H1 (cell line): ENCODE measurements around the gene LARP1. TPM values are rescaled to one million over a fixed set of nuclear protein-coding genes. Genes with fewer than 3 reads are reported as not detected.
A peak's percentile ranks its signal among the peaks of the same experiment; 100 is the strongest.

ENCODE experiments used
- EGR1 ChIP-seq: IDR thresholded peaks from 2 replicates; pipeline ENCODE4 v1.6.1; 2011; ENCODE audit warnings: low read depth, low read length, borderline replicate concordance
- PHF8 ChIP-seq: fragments of 200-600 bp; sonication (generic); conservative IDR thresholded peaks from 2 replicates; pipeline ENCODE4 v1.7.1; 2012; ENCODE audit warnings: low read depth, mild to moderate bottlenecking, inconsistent platforms, low read length, moderate library complexity
- POLR2AphosphoS5 ChIP-seq: IDR thresholded peaks from 2 replicates; pipeline ENCODE4 v1.6.1; 2011; ENCODE audit warnings: low read depth, low read length
- polyA plus RNA-seq, 7 experiments: library from polyadenylated mRNA; depleted of rRNA in 3 of 7; stranded (reverse) in 5 of 7; unstranded in 2 of 7; fragments of >200 nt in 5 of 7; fragments of 200-250 nt in 2 of 7; gene quantifications; 1 replicate in 5 of 7; 2 replicates in 1 of 7; 4 replicates in 1 of 7; pipeline versions ENCODE4 v1.2.1 to v1.2.3, GENCODE V29; 2011 to 2013; ENCODE audit warnings: missing spikeins in 2 of 7, mixed read lengths in 2 of 7
- total RNA-seq: library from RNA; stranded (reverse); fragmentation: NEBNext Ultra II Directional; extraction: Animal tissue kit (Norgen Biotek cat#: 25700); gene quantifications from 2 replicates; pipeline ENCODE4 v1.2.1, GENCODE V29; 2021

The LARP1 gene
- total and polyA plus RNA-seq, 2 of the 8 experiments (the other 6 are each of a cell fraction or from before 2014, with no cell fraction given): 106 to 422 TPM

GRCh38 chr5:154756009-154756867, 1.1 kb downstream of the LARP1 start (continued):
- TF ChIP-seq PHF8 (peak; percentile 45; the same call in 1 of the 2 replicates), POLR2AphosphoS5 (peak; percentile 19; the same call in 1 of the 2 replicates), EGR1 (no peak)
